ENCODE data around the gene ZNF800.

GRCh38 chr7:127390817-127391590 lies 1.5 kb downstream of the ZNF800 start:
- TF ChIP-seq HDGF (IDR thresholded peaks at IDR 0.05; ENCODE audit: borderline replicate concordance) (no peak), FOXK2 (IDR thresholded peaks at IDR 0.05) (no peak), ZNF384 (IDR thresholded peaks at IDR 0.05) (no peak), FOXA1 (IDR thresholded peaks at IDR 0.05) (no peak)
